Activated T-cell treated with anti-CD3 and anti-CD28 coated beads, Interleukin-2, amount 50 U/mL, for 48 hours (primary cell): ENCODE data around the gene SLC43A2.

ENCODE experiments used
- DNase-seq, 2 experiments: peaks; one replicate each; pipeline ENCODE4 v3.0.0-alpha.2; 2020

SLC43A2 gene

GRCh38 chr17:1621273-1621954 lies 7.2 kb downstream of the SLC43A2 start:
- no peak for DNase-seq

GRCh38 chr17:1620486-1620885 lies 8.1 kb downstream of the SLC43A2 start:
- DNase-seq, result no peak

GRCh38 chr17:1617620-1618174 lies 10.9 kb downstream of the SLC43A2 start:
- no peak for DNase-seq

- no peak for DNase-seq
These were observed 12.5 kb downstream of the SLC43A2 start for GRCh38 chr17:1616101-1616500.

- no peak for DNase-seq
These were observed 16.2 kb downstream of the SLC43A2 start for GRCh38 chr17:1612400-1612799.

GRCh38 chr17:1611715-1612114 lies 16.9 kb downstream of the SLC43A2 start:
- no peak for DNase-seq

GRCh38 chr17:1608676-1609075 lies 20.0 kb downstream of the SLC43A2 start:
- DNase-seq, result no peak

GRCh38 chr17:1607971-1608320 lies 20.7 kb downstream of the SLC43A2 start:
- DNase-seq, result no peak

GRCh38 chr17:1606352-1606985 lies 22.2 kb downstream of the SLC43A2 start:
- DNase-seq, result peak; percentile 62 to 63

GRCh38 chr17:1605681-1606351 lies 22.8 kb downstream of the SLC43A2 start:
- DNase-seq, result peak; percentile 33 to 37

GRCh38 chr17:1604831-1605528 lies 23.7 kb downstream of the SLC43A2 start:
- peak in 1 of 2 experiments; percentile 31 for DNase-seq

- no peak for DNase-seq
These were observed 27.1 kb downstream of the SLC43A2 start for GRCh38 chr17:1601571-1601970.

GRCh38 chr17:1598399-1599095 lies 30.1 kb downstream of the SLC43A2 start:
- no peak for DNase-seq

GRCh38 chr17:1597861-1598342 lies 30.7 kb downstream of the SLC43A2 start:
- no peak for DNase-seq

GRCh38 chr17:1593630-1593931 lies 35.1 kb downstream of the SLC43A2 start:
- DNase-seq, result no peak

GRCh38 chr17:1592751-1593629 lies 35.6 kb downstream of the SLC43A2 start:
- peak in 1 of 2 experiments; percentile 26 for DNase-seq

GRCh38 chr17:1591474-1592090 lies 37.1 kb downstream of the SLC43A2 start:
- no peak for DNase-seq

GRCh38 chr17:1590747-1591473 lies 37.7 kb downstream of the SLC43A2 start:
- no peak for DNase-seq

- DNase-seq, result peak in 1 of 2 experiments; percentile 43
These were observed 38.4 kb downstream of the SLC43A2 start for GRCh38 chr17:1590029-1590746.
